ENCODE measurements around the gene OST4.

Gene OST4

GRCh38 chr2:27038012-27038411 lies 33.4 kb downstream of the OST4 start:
- no peak for DNase-seq (ENCODE audit: low read depth)

DNA sequence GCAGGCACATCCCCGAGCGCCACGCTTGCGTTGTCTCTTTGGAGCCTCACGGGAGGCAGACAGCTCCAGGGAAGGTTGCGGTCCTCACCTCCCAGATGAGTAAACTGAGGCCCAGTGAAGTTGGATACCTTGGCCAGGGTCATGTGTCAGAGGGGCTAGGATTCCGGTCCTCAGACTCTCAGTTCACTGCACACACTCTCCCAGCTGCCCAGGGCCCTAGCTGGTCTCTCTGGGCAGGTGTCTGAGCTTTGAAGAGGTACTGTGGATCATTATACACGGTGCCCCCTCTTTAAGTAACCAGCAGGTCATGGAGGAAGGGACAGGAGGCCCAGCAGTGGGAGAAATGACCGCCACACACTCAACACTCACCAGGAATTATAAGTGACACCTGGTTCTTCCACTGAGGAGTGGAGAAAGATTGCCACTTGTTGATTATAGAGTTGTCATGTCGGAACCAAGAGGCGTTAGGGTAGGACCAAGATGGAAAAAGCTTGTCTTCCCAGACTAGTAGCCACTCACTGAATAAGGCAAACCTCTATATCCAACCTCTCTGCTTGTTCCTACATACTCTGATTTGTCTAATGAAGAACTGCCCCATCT lies 38.1 kb downstream of the OST4 start:
- DNase-seq (ENCODE audit: low read depth): no peak
- no peak for TF ChIP-seq CTCF (conservative IDR thresholded peaks at IDR 0.05; ENCODE audit: control insufficient read depth, insufficient read depth, low read depth, low read length)
- peak overlapping the region; percentile 98 for H3K4me3 ChIP-seq (ENCODE audit: control insufficient read depth, low read depth, low read length)

More at GRCh38 chr2:27038012-27038411, 33.4 kb downstream of the OST4 start:
- no peak for TF ChIP-seq CTCF (conservative IDR thresholded peaks at IDR 0.05; ENCODE audit: control insufficient read depth, insufficient read depth, low read depth, low read length)
- H3K4me3 ChIP-seq (ENCODE audit: control insufficient read depth, low read depth, low read length): no peak overlapping the region

GRCh38 chr2:27032495-27033252 lies 38.8 kb downstream of the OST4 start, which contains the start of gene TMEM214:
TSS of gene TMEM214 (plus strand) at chr2:27032965. CDS start at chr2:27033016, 51 bp downstream.
- H3K4me3 ChIP-seq (ENCODE audit: control insufficient read depth, low read depth, low read length): peak within 1 kb of the TSS; percentile 98
- no peak for TF ChIP-seq CTCF (conservative IDR thresholded peaks at IDR 0.05; ENCODE audit: control insufficient read depth, insufficient read depth, low read depth, low read length)
- DNase-seq (ENCODE audit: low read depth): peak; percentile 84

DNA sequence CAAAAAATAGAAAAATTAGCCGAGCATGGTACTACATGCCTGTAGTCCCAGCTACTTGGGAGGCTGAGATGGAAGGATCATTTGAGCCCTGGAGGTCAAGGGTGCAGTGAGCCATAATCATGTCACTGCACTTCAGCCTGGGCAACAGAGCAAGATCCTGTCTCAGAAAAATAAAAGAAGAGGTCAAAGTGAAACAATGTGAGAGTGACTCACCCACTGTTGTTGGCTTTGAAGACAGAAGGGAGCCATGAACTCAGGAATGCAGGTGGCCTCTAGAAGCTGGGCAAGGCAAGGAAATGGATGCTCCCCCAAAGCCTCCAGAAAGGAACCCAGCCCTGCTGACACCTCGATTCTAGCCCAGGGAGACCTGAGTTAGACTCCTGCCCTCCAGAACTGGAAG lies 42.4 kb downstream of the OST4 start:
- no peak for TF ChIP-seq CTCF (conservative IDR thresholded peaks at IDR 0.05; ENCODE audit: control insufficient read depth, insufficient read depth, low read depth, low read length)
- DNase-seq (ENCODE audit: low read depth): no peak
- no peak overlapping the region for H3K4me3 ChIP-seq (ENCODE audit: control insufficient read depth, low read depth, low read length)

- H3K4me3 ChIP-seq (ENCODE audit: control insufficient read depth, low read depth, low read length): no peak overlapping the region
- no peak for DNase-seq (ENCODE audit: low read depth)
- TF ChIP-seq CTCF (conservative IDR thresholded peaks at IDR 0.05; ENCODE audit: control insufficient read depth, insufficient read depth, low read depth, low read length): no peak
Measured at GRCh38 chr2:27027211-27027651, 44.2 kb downstream of the OST4 start.

DNA sequence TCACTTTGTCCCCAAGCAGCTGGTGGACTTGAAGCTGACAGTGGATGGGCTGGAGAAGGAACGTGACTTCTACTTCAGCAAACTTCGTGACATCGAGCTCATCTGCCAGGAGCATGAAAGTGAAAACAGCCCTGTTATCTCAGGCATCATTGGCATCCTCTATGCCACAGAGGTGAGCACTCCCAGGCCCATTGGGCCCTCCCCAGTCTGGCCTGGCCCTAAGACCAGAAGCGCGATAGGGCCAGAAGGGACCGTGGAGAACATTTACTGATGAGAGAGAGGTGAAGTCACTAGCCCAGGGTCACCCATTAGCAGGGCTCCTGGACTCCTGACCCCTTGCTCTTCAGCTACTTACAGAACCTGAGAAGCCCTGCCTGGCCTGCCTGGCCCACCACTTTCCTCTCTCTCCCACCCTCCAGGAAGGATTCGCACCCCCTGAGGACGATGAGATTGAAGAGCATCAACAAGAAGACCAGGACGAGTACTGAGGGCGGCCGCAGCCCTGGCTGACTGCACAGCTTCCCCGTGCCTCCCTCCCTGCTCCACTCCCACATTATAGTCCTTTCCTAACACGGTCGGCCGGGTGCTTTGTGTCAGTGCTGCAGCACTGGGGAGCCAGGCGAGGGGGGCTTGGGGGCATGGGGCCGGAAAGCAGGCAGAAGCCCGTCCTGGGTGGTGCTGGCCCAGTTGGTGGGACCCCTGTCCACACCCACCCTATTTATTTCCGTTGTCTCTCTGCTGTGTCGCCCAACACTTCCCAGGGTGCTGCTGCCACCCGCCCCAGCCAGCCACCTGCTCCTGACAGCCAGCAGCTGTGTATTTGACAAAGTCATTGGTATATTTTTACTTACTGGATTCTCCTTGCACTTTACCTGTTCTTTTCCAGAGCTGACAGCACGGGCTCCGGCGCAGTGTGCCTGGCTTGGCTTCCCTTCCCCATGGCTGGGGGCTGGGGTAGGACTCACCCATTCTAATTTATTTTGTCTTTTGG lies 45.3 kb downstream of the OST4 start:
- TF ChIP-seq CTCF (conservative IDR thresholded peaks at IDR 0.05; ENCODE audit: control insufficient read depth, insufficient read depth, low read depth, low read length): no peak
- H3K4me3 ChIP-seq (ENCODE audit: control insufficient read depth, low read depth, low read length): no peak overlapping the region
- no peak for DNase-seq (ENCODE audit: low read depth)
